H1 (cell line): ENCODE results near the gene CACNB2. TPM values are rescaled to one million over a fixed set of nuclear protein-coding genes. Genes with fewer than 3 reads are reported as not detected.

Source experiments
- CTCF ChIA-PET: fragments of 300-600 bp; sonication (Branson Sonifier 250); formaldehyde crosslinking; loops from one replicate; lab custom pipeline; 2021; ENCODE audit not compliant: partially characterized antibody; lab: Charles Lee
- POLR2A ChIA-PET: fragments of 300-600 bp; sonication (Branson Sonifier 250); formaldehyde crosslinking; loops from one replicate; lab custom pipeline; 2021; ENCODE audit warnings: inconsistent platforms; ENCODE audit not compliant: partially characterized antibody; lab: Charles Lee
- DNase-seq, 2 experiments: peaks; one replicate each; pipeline versions ENCODE4 v3.0.0 to v3.0.0-alpha.2; 2010 to 2022; ENCODE audit warnings: low spot score in 2 of 2, low read depth in 1 of 2, mixed read lengths in 1 of 2
- FAIRE-seq: peaks from 2 replicates; lab custom pipeline; 2011; peaks lifted over from hg19 to GRCh38; lab: Jason Lieb, UNC
- H2AFZ ChIP-seq: 2 replicates; pipeline ENCODE4 v1.8.1; 2012; ENCODE audit warnings: low read length, inconsistent platforms
- H2AK5ac ChIP-seq: 2 replicates; pipeline ENCODE4 v1.6.1; 2013; ENCODE audit warnings: low read depth, low read length
- H2BK120ac ChIP-seq: replicated peaks from 2 replicates; pipeline ENCODE3; 2013; ENCODE audit warnings: low read depth, low read length, inconsistent platforms
- H2BK12ac ChIP-seq: 2 replicates; pipeline ENCODE4 v1.6.1; 2013; ENCODE audit warnings: low read depth, low read length
- H2BK15ac ChIP-seq: 2 replicates; pipeline ENCODE4 v1.6.1; 2013; ENCODE audit warnings: low read length
- H2BK20ac ChIP-seq: 2 replicates; pipeline ENCODE4 v1.6.1; 2013; ENCODE audit warnings: low read length
- H2BK5ac ChIP-seq: 2 replicates; pipeline ENCODE4 v1.6.1; 2013; ENCODE audit warnings: low read depth, low read length
- H3K14ac ChIP-seq: 2 replicates; pipeline ENCODE4 v1.6.1; 2013; ENCODE audit warnings: inconsistent platforms; ENCODE audit not compliant: insufficient read length
- H3K18ac ChIP-seq: 2 replicates; pipeline ENCODE4 v1.6.1; 2013; ENCODE audit warnings: low read length; ENCODE audit errors: extremely low read depth
- H3K23ac ChIP-seq: 2 replicates; pipeline ENCODE4 v1.6.1; 2013; ENCODE audit warnings: inconsistent platforms; ENCODE audit not compliant: insufficient read length
- H3K23me2 ChIP-seq: 2 replicates; pipeline ENCODE4 v1.6.1; 2013; ENCODE audit warnings: low read depth, low read length
- H3K27ac ChIP-seq: 2 replicates; pipeline ENCODE4 v1.6.1; 2011; ENCODE audit warnings: low read depth, low read length, inconsistent platforms
- H3K27me3 ChIP-seq, 4 experiments: replicated peaks in 1 of 4; 1 replicate in 1 of 4; 2 replicates in 3 of 4; pipeline versions ENCODE4 v1.6.1 to v1.8.1; 2011 to 2013; ENCODE audit warnings: low read length in 3 of 4, mild to moderate bottlenecking in 3 of 4, inconsistent platforms in 2 of 4, mixed read lengths in 2 of 4, moderate library complexity in 1 of 4; ENCODE audit not compliant: control insufficient read depth in 3 of 4, insufficient read depth in 3 of 4; ENCODE audit errors: extremely low read depth in 1 of 4
- H3K36me3 ChIP-seq, 4 experiments: 2 replicates each; pipeline versions ENCODE4 v1.6.1 to v1.8.1; 2011 to 2013; ENCODE audit warnings: mild to moderate bottlenecking in 4 of 4, low read length in 3 of 4, moderate library complexity in 2 of 4, control low read depth in 1 of 4, inconsistent platforms in 1 of 4; ENCODE audit not compliant: insufficient read depth in 4 of 4, control insufficient read depth in 2 of 4
- H3K4ac ChIP-seq: replicated peaks from 2 replicates; pipeline ENCODE3; 2013; ENCODE audit warnings: low read length, low read depth, mixed read lengths, inconsistent platforms; ENCODE audit not compliant: insufficient read length
- H3K4me1 ChIP-seq, 4 experiments: replicated peaks in 1 of 4; 1 replicate in 1 of 4; 2 replicates in 3 of 4; pipeline versions ENCODE4 v1.6.1 to v1.8.1; 2011 to 2013; ENCODE audit warnings: low read length in 3 of 4, inconsistent platforms in 2 of 4, mixed read lengths in 1 of 4; ENCODE audit not compliant: insufficient read depth in 4 of 4, control insufficient read depth in 3 of 4
- H3K4me2 ChIP-seq, 2 experiments: 2 replicates each; pipeline versions ENCODE4 v1.6.1 to v1.8.1; 2011 to 2013; ENCODE audit warnings: low read depth in 2 of 2, low read length in 2 of 2, control low read depth in 1 of 2, inconsistent platforms in 1 of 2, mild to moderate bottlenecking in 1 of 2; ENCODE audit not compliant: insufficient read depth in 1 of 2
- H3K4me3 ChIP-seq, 4 experiments: fragments of 200-600, 300-600 bp in 1 of 4; sonication (generic), shearing (Covaris generic), sonication (Bioruptor Twin) in 1 of 4; 2 replicates each; pipeline versions ENCODE4 v1.5.1 to v1.8.1; 2011 to 2016; ENCODE audit warnings: low read length in 4 of 4, low read depth in 3 of 4, control low read depth in 2 of 4, inconsistent platforms in 2 of 4, mild to moderate bottlenecking in 2 of 4, mixed read lengths in 1 of 4, moderate library complexity in 1 of 4; ENCODE audit not compliant: insufficient read depth in 2 of 4; ENCODE audit errors: extremely low read depth in 1 of 4
- H3K56ac ChIP-seq: replicated peaks from 2 replicates; pipeline ENCODE3; 2013; ENCODE audit warnings: low read depth, mild to moderate bottlenecking, mixed read lengths, low read length, inconsistent platforms; ENCODE audit not compliant: insufficient read length
- H3K79me1 ChIP-seq: 2 replicates; pipeline ENCODE4 v1.6.1; 2013; ENCODE audit warnings: low read depth, low read length, control low read depth
- H3K79me2 ChIP-seq, 2 experiments: 2 replicates each; pipeline versions ENCODE4 v1.6.1 to v1.8.1; 2012 to 2013; ENCODE audit warnings: low read length in 2 of 2, mild to moderate bottlenecking in 2 of 2, inconsistent platforms in 1 of 2; ENCODE audit not compliant: insufficient read depth in 2 of 2, control insufficient read depth in 1 of 2
- H3K9ac ChIP-seq, 4 experiments: replicated peaks in 1 of 4; 1 replicate in 1 of 4; 2 replicates in 3 of 4; pipeline versions ENCODE4 v1.6.1 to v1.8.1; 2011 to 2013; ENCODE audit warnings: low read depth in 3 of 4, low read length in 3 of 4, control low read depth in 2 of 4, mild to moderate bottlenecking in 2 of 4, moderate library complexity in 2 of 4, inconsistent platforms in 1 of 4; ENCODE audit errors: extremely low read depth in 1 of 4
- H3K9me3 ChIP-seq, 2 experiments: 2 replicates each; pipeline versions ENCODE4 v1.6.1 to v1.8.1; 2012 to 2013; ENCODE audit warnings: mild to moderate bottlenecking in 2 of 2, moderate library complexity in 2 of 2, control low read depth in 1 of 2, inconsistent platforms in 1 of 2, low read depth in 1 of 2, low read length in 1 of 2, mixed read lengths in 1 of 2; ENCODE audit not compliant: insufficient read depth in 2 of 2
- H4K20me1 ChIP-seq, 2 experiments: replicated peaks in 1 of 2; 2 replicates each; pipeline versions ENCODE3 to v1.8.1; 2011 to 2013; ENCODE audit warnings: inconsistent platforms in 2 of 2, low read length in 2 of 2, mild to moderate bottlenecking in 1 of 2; ENCODE audit not compliant: insufficient read depth in 2 of 2, control insufficient read depth in 1 of 2
- H4K5ac ChIP-seq: 2 replicates; pipeline ENCODE4 v1.6.1; 2013; ENCODE audit warnings: low read length, low read depth, mixed read lengths, inconsistent platforms; ENCODE audit not compliant: insufficient read length
- H4K8ac ChIP-seq: 2 replicates; pipeline ENCODE4 v1.8.0; 2013; ENCODE audit warnings: mild to moderate bottlenecking, moderate library complexity, low read length, inconsistent platforms; ENCODE audit not compliant: insufficient read depth; ENCODE audit errors: extremely low read depth
- H4K91ac ChIP-seq: replicated peaks from 2 replicates; pipeline ENCODE3; 2013; ENCODE audit warnings: low read length, mixed read lengths, inconsistent platforms; ENCODE audit not compliant: insufficient read length
- E2F6 ChIP-seq: IDR thresholded peaks from 2 replicates; pipeline ENCODE4 v1.6.1; 2012; ENCODE audit warnings: inconsistent platforms
- FOSL1 ChIP-seq: IDR thresholded peaks from 2 replicates; pipeline ENCODE4 v1.6.1; 2011; ENCODE audit warnings: mild to moderate bottlenecking, low read depth, low read length, moderate library complexity; ENCODE audit not compliant: insufficient read depth
- WGBS, 2 experiments: shearing (Covaris generic) in 1 of 2; methylation state at CpG; one replicate each; pipeline versions ENCODE4 v1.1.6 to v1.1.7; 2013 to 2015; ENCODE audit warnings: low lambda C conversion rate in 2 of 2, mixed read lengths in 2 of 2, inconsistent platforms in 1 of 2, low coverage in 1 of 2, missing lambda C conversion rate in 1 of 2; ENCODE audit not compliant: insufficient replicate concordance in 2 of 2, insufficient coverage in 1 of 2, insufficient read length in 1 of 2; ENCODE audit errors: extremely low coverage in 1 of 2, missing lambda C conversion rate in 1 of 2; 5-methylcytosine and 5-hydroxymethylcytosine counted together
- polyA plus RNA-seq, 7 experiments: library from polyadenylated mRNA; depleted of rRNA in 3 of 7; stranded (reverse) in 5 of 7; unstranded in 2 of 7; fragments of >200 nt in 5 of 7; fragments of 200-250 nt in 2 of 7; gene quantifications; 1 replicate in 5 of 7; 2 replicates in 1 of 7; 4 replicates in 1 of 7; pipeline versions ENCODE4 v1.2.1 to v1.2.3, GENCODE V29; 2011 to 2013; ENCODE audit warnings: missing spikeins in 2 of 7, mixed read lengths in 2 of 7
- total RNA-seq: library from RNA; stranded (reverse); fragmentation: NEBNext Ultra II Directional; extraction: Animal tissue kit (Norgen Biotek cat#: 25700); gene quantifications from 2 replicates; pipeline ENCODE4 v1.2.1, GENCODE V29; 2021

Gene CACNB2
- total and polyA plus RNA-seq, 2 of the 8 experiments (the other 6 are each of a cell fraction or from before 2014, with no cell fraction given), result 2.4 to 3.2 TPM

- no peak overlapping the region for H2BK15ac ChIP-seq
- TF ChIP-seq FOSL1 (no peak), E2F6 (no peak)
- TF ChIP-seq, all 59 proteins: peak for 0
- no peak overlapping the region for H4K8ac ChIP-seq
- no peak overlapping the region for H4K91ac ChIP-seq
- DNase-seq, result no peak
- H3K9me3 ChIP-seq, result no peaks in the 10 kb centered on the region
- H3K18ac ChIP-seq, result no peak overlapping the region
- no peak overlapping the region for H2BK5ac ChIP-seq
- no peak overlapping the region for H3K56ac ChIP-seq
- peaks cover 0 to 4% (median 2%) of the 10 kb centered on the region in 4 experiments; a peak in 3 of 7 replicates for H3K4me1 ChIP-seq
- no peak overlapping the region for H2AK5ac ChIP-seq
- H2BK120ac ChIP-seq, result no peak overlapping the region
- CTCF ChIA-PET, result interaction anchor here (0.6 to 1.4 kb wide), 2 partner anchors 10 to 155 kb away, joined by 3 read pairs; no protein-coding TSS in a partner anchor
- H3K23me2 ChIP-seq, result no peaks in the 10 kb centered on the region
- 87 to 100% methylated on average over 1 to 3 of the region's 3 CpGs for WGBS, 2 experiments
- H3K27ac ChIP-seq, result no peak overlapping the region
- no peak overlapping the region for H2AFZ ChIP-seq
- H3K4me3 ChIP-seq, result no peak overlapping the region
- no peaks in the 10 kb centered on the region for H4K20me1 ChIP-seq
- H3K36me3 ChIP-seq, result no peaks in the 10 kb centered on the region
- no peaks in the 10 kb centered on the region for H3K79me1 ChIP-seq
- H3K79me2 ChIP-seq, result no peaks in the 10 kb centered on the region
- H4K5ac ChIP-seq, result no peak overlapping the region
- H3K14ac ChIP-seq, result no peak overlapping the region
- POLR2A ChIA-PET, result no interaction called here
- H3K27me3 ChIP-seq, result no peaks in the 10 kb centered on the region
- H3K4me2 ChIP-seq, result no peak overlapping the region
- no peak overlapping the region for H2BK12ac ChIP-seq
- no peak for FAIRE-seq
- no peak overlapping the region for H2BK20ac ChIP-seq
- no peak overlapping the region for H3K4ac ChIP-seq
- H3K23ac ChIP-seq, result no peak overlapping the region
- no peak overlapping the region for H3K9ac ChIP-seq
Measured at GRCh38 chr10:18345308-18345707, 205.1 kb downstream of the CACNB2 start.
